ENCODE results near the gene ANKRD50.

Gene ANKRD50

GRCh38 chr4:124712372-124713184, at the start of gene ANKRD50:
ANKRD50 (minus strand) TSS chr4:124712732; CDS start chr4:124710511, 2,221 bp downstream.
- Histone ChIP-seq H3K9ac (peak within 1 kb of the TSS; percentile 89 to 99 (median 97)), H3K4me2 (peak within 1 kb of the TSS; percentile 85 to 95 (median 92)), H3K4me3 (peak within 1 kb of the TSS; percentile 79 to 97 (median 90))

GRCh38 chr4:124757126-124757525, 44.6 kb upstream of the ANKRD50 start:
- no peak overlapping the region for H3K27ac ChIP-seq
- H3K9me3 ChIP-seq (replicated peaks in 1 of 11), result no peaks in the 10 kb centered on the region
- H3K27me3 ChIP-seq, result no peaks in the 10 kb centered on the region
- H3K4me2 ChIP-seq, result no peak overlapping the region
- no peak for TF ChIP-seq Cebpa-rat (IDR thresholded peaks at IDR 0.05)
- H4K20me1 ChIP-seq, result no peaks in the 10 kb centered on the region
- no peaks in the 10 kb centered on the region for H3K4me1 ChIP-seq
- H3K4me3 ChIP-seq, result no peak overlapping the region
- no peaks in the 10 kb centered on the region for H3K36me3 ChIP-seq
- no peak overlapping the region for H3K9ac ChIP-seq

More at GRCh38 chr4:124712372-124713184, at the start of gene ANKRD50:
- Histone ChIP-seq H3K36me3 (peaks cover 0 to 16% (median under 1%) of the 10 kb centered on the region in 11 experiments; a peak in 13 of 22 replicates), H3K4me1 (peaks cover 33 to 46% (median 41%) of the 10 kb centered on the region in 10 experiments), H3K27me3 (no peaks in the 10 kb centered on the region), H4K20me1 (peaks cover 14 to 45% (median 36%) of the 10 kb centered on the region in 11 experiments; a peak in 20 of 22 replicates), H3K9me3 (replicated peaks in 1 of 11) (no peaks in the 10 kb centered on the region), H3K27ac (peak within 1 kb of the TSS; percentile 91 to 100 (median 93))
- no peak for TF ChIP-seq Cebpa-rat (IDR thresholded peaks at IDR 0.05)

- Histone ChIP-seq H3K36me3 (no peaks in the 10 kb centered on the region), H3K4me1 (no peaks in the 10 kb centered on the region), H3K9me3 (replicated peaks in 1 of 11) (no peaks in the 10 kb centered on the region), H3K4me3 (no peak overlapping the region), H3K9ac (no peak overlapping the region), H3K27ac (no peak overlapping the region), H4K20me1 (no peaks in the 10 kb centered on the region), H3K27me3 (no peaks in the 10 kb centered on the region), H3K4me2 (no peak overlapping the region)
- TF ChIP-seq Cebpa-rat (IDR thresholded peaks at IDR 0.05), result no peak
Observed at GRCh38 chr4:124754681-124755080, 42.1 kb upstream of the ANKRD50 start.

GRCh38 chr4:124753941-124754581, 41.5 kb upstream of the ANKRD50 start:
- Histone ChIP-seq H3K4me1 (no peaks in the 10 kb centered on the region), H3K4me2 (no peak overlapping the region), H3K4me3 (no peak overlapping the region), H3K9ac (no peak overlapping the region), H3K9me3 (replicated peaks in 1 of 11) (no peaks in the 10 kb centered on the region), H3K36me3 (no peaks in the 10 kb centered on the region), H4K20me1 (no peaks in the 10 kb centered on the region), H3K27me3 (no peaks in the 10 kb centered on the region), H3K27ac (no peak overlapping the region)
- no peak for TF ChIP-seq Cebpa-rat (IDR thresholded peaks at IDR 0.05)

- Histone ChIP-seq H3K4me3 (no peak overlapping the region), H3K4me1 (no peaks in the 10 kb centered on the region), H4K20me1 (no peaks in the 10 kb centered on the region), H3K9me3 (replicated peaks in 1 of 11) (no peaks in the 10 kb centered on the region), H3K27me3 (no peaks in the 10 kb centered on the region), H3K9ac (no peak overlapping the region), H3K36me3 (no peaks in the 10 kb centered on the region), H3K27ac (no peak overlapping the region), H3K4me2 (no peak overlapping the region)
- TF ChIP-seq Cebpa-rat (IDR thresholded peaks at IDR 0.05), result no peak
Observed at GRCh38 chr4:124749421-124749820, 36.9 kb upstream of the ANKRD50 start.

GRCh38 chr4:124748965-124749364, 36.4 kb upstream of the ANKRD50 start:
- H3K9ac ChIP-seq, result no peak overlapping the region
- no peaks in the 10 kb centered on the region for H3K27me3 ChIP-seq
- no peaks in the 10 kb centered on the region for H3K9me3 ChIP-seq (replicated peaks in 1 of 11)
- TF ChIP-seq Cebpa-rat (IDR thresholded peaks at IDR 0.05), result peak in 2 of 11 experiments; percentile 10 to 45; a peak in 1 of 22 replicates
- no peaks in the 10 kb centered on the region for H3K36me3 ChIP-seq
- no peak overlapping the region for H3K27ac ChIP-seq
- H3K4me1 ChIP-seq, result no peaks in the 10 kb centered on the region
- H3K4me2 ChIP-seq, result no peak overlapping the region
- no peaks in the 10 kb centered on the region for H4K20me1 ChIP-seq
- H3K4me3 ChIP-seq, result no peak overlapping the region

DNA sequence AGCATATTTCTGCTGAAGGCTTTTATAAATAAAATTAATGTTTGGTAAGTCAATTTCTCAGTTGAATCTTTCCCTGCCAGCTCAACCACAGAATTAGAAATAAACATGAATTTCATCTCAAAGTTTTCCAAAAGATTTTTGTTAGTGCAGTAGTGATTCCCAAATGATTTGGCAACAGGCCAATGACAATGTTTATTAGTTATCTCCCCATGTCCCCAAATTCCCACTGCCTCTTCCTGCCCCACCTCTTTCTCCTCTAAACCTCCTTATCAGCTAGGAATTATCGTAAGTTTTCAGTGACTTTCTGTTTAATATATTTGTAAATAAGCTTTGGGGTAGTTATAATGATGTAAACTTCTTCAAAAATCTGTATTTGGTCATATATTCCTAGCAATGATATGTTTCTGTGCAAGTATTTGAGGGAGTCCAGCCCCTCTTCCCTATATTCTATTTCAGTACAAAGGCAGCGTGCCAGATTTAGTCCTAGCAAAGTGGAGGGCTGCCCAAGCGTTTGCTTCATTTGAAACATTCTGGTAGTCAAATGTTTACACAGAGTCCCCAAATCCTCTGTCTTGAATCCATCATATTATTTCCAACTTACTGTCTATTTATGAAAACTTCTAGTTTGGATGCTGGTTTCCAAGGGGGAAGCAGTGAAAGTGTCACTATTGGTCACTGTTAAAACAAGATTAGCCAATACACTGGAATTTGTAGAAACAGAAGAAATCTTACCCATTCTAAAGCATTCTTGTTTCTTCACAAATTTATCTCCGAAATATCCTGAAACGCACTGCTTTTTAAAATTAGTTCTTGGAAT, 33.7 kb upstream of the ANKRD50 start:
- Histone ChIP-seq H3K36me3 (no peaks in the 10 kb centered on the region), H3K27ac (no peak overlapping the region), H3K9ac (no peak overlapping the region), H3K4me1 (no peaks in the 10 kb centered on the region), H3K4me3 (no peak overlapping the region), H4K20me1 (no peaks in the 10 kb centered on the region), H3K4me2 (no peak overlapping the region), H3K9me3 (replicated peaks in 1 of 11) (no peaks in the 10 kb centered on the region), H3K27me3 (no peaks in the 10 kb centered on the region)
- no peak for TF ChIP-seq Cebpa-rat (IDR thresholded peaks at IDR 0.05)

GRCh38 chr4:124743711-124744110, 31.2 kb upstream of the ANKRD50 start:
- TF ChIP-seq Cebpa-rat (IDR thresholded peaks at IDR 0.05), result no peak
- H3K9me3 ChIP-seq (replicated peaks in 1 of 11), result no peaks in the 10 kb centered on the region
- H3K27me3 ChIP-seq, result no peaks in the 10 kb centered on the region
- H3K4me2 ChIP-seq, result no peak overlapping the region
- no peaks in the 10 kb centered on the region for H3K4me1 ChIP-seq
- no peaks in the 10 kb centered on the region for H4K20me1 ChIP-seq
- no peak overlapping the region for H3K9ac ChIP-seq
- H3K36me3 ChIP-seq, result no peaks in the 10 kb centered on the region
- H3K27ac ChIP-seq, result no peak overlapping the region
- no peak overlapping the region for H3K4me3 ChIP-seq

GRCh38 chr4:124740501-124740900, 28.0 kb upstream of the ANKRD50 start:
- Histone ChIP-seq H3K4me3 (no peak overlapping the region), H4K20me1 (no peaks in the 10 kb centered on the region), H3K27ac (no peak overlapping the region), H3K9me3 (replicated peaks in 1 of 11) (no peaks in the 10 kb centered on the region), H3K4me1 (no peaks in the 10 kb centered on the region), H3K27me3 (no peaks in the 10 kb centered on the region), H3K9ac (no peak overlapping the region), H3K36me3 (no peaks in the 10 kb centered on the region), H3K4me2 (no peak overlapping the region)
- TF ChIP-seq Cebpa-rat (IDR thresholded peaks at IDR 0.05), result no peak

Measured in BLaER1 treated with 17β-estradiol and CSF1 and Interleukin-3, amounts not matched to agents 10 nM and 100 nM (cell line).